Liver (tissue), 3 donors: ENCODE data around the gene ST3GAL3.
"Not testable (repeated sequence)": the region's sequence is repeated elsewhere in the genome, so short reads cannot be mapped to it uniquely, and the experiment has no call there.

Experiments
- HNF4A ChIP-seq, 2 donors: conservative IDR thresholded peaks; 2 replicates each; pipeline ENCODE4 v1.6.1; 2016; ENCODE audit warnings: antibody characterized with exemption in 2 of 2, mild to moderate bottlenecking in 2 of 2
- TAF1 ChIP-seq: conservative IDR thresholded peaks from 2 replicates; pipeline ENCODE4 v1.6.1; 2016; ENCODE audit warnings: antibody characterized with exemption, mild to moderate bottlenecking
- TF ChIP-seq, protein P1 (sequence below): fragments of 150-350 bp; IDR thresholded peaks from 2 replicates; pipeline ENCODE4 v1.5.1; 2017; ENCODE audit warnings: improper control_type of control experiment, low read depth, low read length; ENCODE audit not compliant: missing input control
- TF ChIP-seq, protein P2 (sequence below): IDR thresholded peaks from 2 replicates; pipeline ENCODE4 v1.6.1; 2016; ENCODE audit warnings: antibody characterized with exemption, mild to moderate bottlenecking
- donor health status: healthy.
- donor health status: healthy.

- TF ChIP-seq TAF1; HNF4A (conservative IDR thresholded peaks at IDR 0.05): not testable (repeated sequence)
- TF ChIP-seq, protein P1, sequence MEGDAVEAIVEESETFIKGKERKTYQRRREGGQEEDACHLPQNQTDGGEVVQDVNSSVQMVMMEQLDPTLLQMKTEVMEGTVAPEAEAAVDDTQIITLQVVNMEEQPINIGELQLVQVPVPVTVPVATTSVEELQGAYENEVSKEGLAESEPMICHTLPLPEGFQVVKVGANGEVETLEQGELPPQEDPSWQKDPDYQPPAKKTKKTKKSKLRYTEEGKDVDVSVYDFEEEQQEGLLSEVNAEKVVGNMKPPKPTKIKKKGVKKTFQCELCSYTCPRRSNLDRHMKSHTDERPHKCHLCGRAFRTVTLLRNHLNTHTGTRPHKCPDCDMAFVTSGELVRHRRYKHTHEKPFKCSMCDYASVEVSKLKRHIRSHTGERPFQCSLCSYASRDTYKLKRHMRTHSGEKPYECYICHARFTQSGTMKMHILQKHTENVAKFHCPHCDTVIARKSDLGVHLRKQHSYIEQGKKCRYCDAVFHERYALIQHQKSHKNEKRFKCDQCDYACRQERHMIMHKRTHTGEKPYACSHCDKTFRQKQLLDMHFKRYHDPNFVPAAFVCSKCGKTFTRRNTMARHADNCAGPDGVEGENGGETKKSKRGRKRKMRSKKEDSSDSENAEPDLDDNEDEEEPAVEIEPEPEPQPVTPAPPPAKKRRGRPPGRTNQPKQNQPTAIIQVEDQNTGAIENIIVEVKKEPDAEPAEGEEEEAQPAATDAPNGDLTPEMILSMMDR = not testable (repeated sequence)
- TF ChIP-seq, protein P2, sequence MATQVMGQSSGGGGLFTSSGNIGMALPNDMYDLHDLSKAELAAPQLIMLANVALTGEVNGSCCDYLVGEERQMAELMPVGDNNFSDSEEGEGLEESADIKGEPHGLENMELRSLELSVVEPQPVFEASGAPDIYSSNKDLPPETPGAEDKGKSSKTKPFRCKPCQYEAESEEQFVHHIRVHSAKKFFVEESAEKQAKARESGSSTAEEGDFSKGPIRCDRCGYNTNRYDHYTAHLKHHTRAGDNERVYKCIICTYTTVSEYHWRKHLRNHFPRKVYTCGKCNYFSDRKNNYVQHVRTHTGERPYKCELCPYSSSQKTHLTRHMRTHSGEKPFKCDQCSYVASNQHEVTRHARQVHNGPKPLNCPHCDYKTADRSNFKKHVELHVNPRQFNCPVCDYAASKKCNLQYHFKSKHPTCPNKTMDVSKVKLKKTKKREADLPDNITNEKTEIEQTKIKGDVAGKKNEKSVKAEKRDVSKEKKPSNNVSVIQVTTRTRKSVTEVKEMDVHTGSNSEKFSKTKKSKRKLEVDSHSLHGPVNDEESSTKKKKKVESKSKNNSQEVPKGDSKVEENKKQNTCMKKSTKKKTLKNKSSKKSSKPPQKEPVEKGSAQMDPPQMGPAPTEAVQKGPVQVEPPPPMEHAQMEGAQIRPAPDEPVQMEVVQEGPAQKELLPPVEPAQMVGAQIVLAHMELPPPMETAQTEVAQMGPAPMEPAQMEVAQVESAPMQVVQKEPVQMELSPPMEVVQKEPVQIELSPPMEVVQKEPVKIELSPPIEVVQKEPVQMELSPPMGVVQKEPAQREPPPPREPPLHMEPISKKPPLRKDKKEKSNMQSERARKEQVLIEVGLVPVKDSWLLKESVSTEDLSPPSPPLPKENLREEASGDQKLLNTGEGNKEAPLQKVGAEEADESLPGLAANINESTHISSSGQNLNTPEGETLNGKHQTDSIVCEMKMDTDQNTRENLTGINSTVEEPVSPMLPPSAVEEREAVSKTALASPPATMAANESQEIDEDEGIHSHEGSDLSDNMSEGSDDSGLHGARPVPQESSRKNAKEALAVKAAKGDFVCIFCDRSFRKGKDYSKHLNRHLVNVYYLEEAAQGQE = not testable (repeated sequence)
Measured at GRCh38 chr1:43719670-43720419, 12.5 kb downstream of the ST3GAL3 start.
